DOHH2 (cell line): ENCODE data around the gene MARS1.

Source experiments
- EZH2phosphoT487 ChIP-seq: fragments of 200-600 bp; sonication (generic); IDR thresholded peaks from 2 replicates; pipeline ENCODE4 v1.6.1; 2017; ENCODE audit warnings: borderline replicate concordance, mild to moderate bottlenecking, antibody characterized with exemption, low read length, moderate library complexity, mixed read lengths
- TF ChIP-seq, protein P1 (sequence below): fragments of 200-600 bp; sonication (generic); IDR thresholded peaks from one replicate; pipeline ENCODE4 v1.5.1; 2014; ENCODE audit warnings: antibody characterized with exemption, mild to moderate bottlenecking, low read depth, low read length; ENCODE audit not compliant: poor library complexity, severe bottlenecking

GRCh38 chr12:57465747-57466505, 21.9 kb upstream of the MARS1 start:
- TF ChIP-seq, protein P1, sequence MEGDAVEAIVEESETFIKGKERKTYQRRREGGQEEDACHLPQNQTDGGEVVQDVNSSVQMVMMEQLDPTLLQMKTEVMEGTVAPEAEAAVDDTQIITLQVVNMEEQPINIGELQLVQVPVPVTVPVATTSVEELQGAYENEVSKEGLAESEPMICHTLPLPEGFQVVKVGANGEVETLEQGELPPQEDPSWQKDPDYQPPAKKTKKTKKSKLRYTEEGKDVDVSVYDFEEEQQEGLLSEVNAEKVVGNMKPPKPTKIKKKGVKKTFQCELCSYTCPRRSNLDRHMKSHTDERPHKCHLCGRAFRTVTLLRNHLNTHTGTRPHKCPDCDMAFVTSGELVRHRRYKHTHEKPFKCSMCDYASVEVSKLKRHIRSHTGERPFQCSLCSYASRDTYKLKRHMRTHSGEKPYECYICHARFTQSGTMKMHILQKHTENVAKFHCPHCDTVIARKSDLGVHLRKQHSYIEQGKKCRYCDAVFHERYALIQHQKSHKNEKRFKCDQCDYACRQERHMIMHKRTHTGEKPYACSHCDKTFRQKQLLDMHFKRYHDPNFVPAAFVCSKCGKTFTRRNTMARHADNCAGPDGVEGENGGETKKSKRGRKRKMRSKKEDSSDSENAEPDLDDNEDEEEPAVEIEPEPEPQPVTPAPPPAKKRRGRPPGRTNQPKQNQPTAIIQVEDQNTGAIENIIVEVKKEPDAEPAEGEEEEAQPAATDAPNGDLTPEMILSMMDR: no peak
- no peak for TF ChIP-seq EZH2phosphoT487
